Naive B cell (primary cell): ENCODE measurements around the gene CKAP2. TPM values are rescaled to one million over a fixed set of nuclear protein-coding genes. Genes with fewer than 3 reads are reported as not detected.

Experiments used
- ATAC-seq, 2 donors: fragments of 150-1000 bp; cut with Tn5 transposase; 2 replicates each; pipeline ENCODE4 v1.10.0; 2021; ENCODE audit warnings: low read depth in 2 of 2, mild to moderate bottlenecking in 2 of 2, moderate library complexity in 2 of 2
- DNase-seq: peaks from one replicate; pipeline ENCODE4 v3.0.0; 2022
- H3K27ac Mint-ChIP-seq, 6 donors: one replicate each; pipeline ENCODE4 v1.8.0; 2020 to 2022; ENCODE audit warnings: mild to moderate bottlenecking in 6 of 6, mixed read lengths in 6 of 6, moderate library complexity in 5 of 6, inconsistent platforms in 2 of 6
- H3K27me3 Mint-ChIP-seq, 3 donors: one replicate each; pipeline ENCODE4 v1.8.0; 2021 to 2022; ENCODE audit warnings: mixed read lengths in 3 of 3, mild to moderate bottlenecking in 1 of 3
- H3K36me3 Mint-ChIP-seq, 2 donors: one replicate each; pipeline ENCODE4 v1.8.0; 2020 to 2022; ENCODE audit warnings: mixed read lengths in 2 of 2, inconsistent platforms in 1 of 2, mild to moderate bottlenecking in 1 of 2
- H3K4me1 Mint-ChIP-seq, 3 donors: one replicate each; pipeline ENCODE4 v1.8.0; 2020 to 2022; ENCODE audit warnings: mixed read lengths in 3 of 3, inconsistent platforms in 1 of 3, mild to moderate bottlenecking in 1 of 3, moderate library complexity in 1 of 3
- H3K4me3 Mint-ChIP-seq, 8 donors: one replicate each; pipeline ENCODE4 v1.8.0; 2020 to 2022; ENCODE audit warnings: mild to moderate bottlenecking in 8 of 8, mixed read lengths in 8 of 8, moderate library complexity in 8 of 8, inconsistent platforms in 2 of 8
- H3K9me3 Mint-ChIP-seq, 7 donors: one replicate each; pipeline ENCODE4 v1.8.0; 2020 to 2022; ENCODE audit warnings: mixed read lengths in 7 of 7, mild to moderate bottlenecking in 5 of 7, inconsistent platforms in 2 of 7, moderate library complexity in 1 of 7
- polyA plus RNA-seq, 6 donors: library from polyadenylated mRNA; unstranded; fragments of 300-500 nt; fragmentation: Illumina TruSeq; gene quantifications; one replicate each; pipeline ENCODE4 v1.2.3, GENCODE V29; 2021; ENCODE audit warnings: low read depth in 6 of 6

CKAP2 gene
- polyA plus RNA-seq, 6 donors from 2014 or later: 16.5 to 32.3 (median 25.2) TPM

- ATAC-seq (no peak), DNase-seq (no peak)
- Mint-ChIP-seq H3K9me3 (no peaks in the 10 kb centered on the region), H3K36me3 (peaks cover 0 to 4% of the 10 kb centered on the region in 2 donors), H3K4me1 (peaks cover 24 to 41% (median 29%) of the 10 kb centered on the region in 3 donors), H3K4me3 (no peak overlapping the region), H3K27ac (no peak overlapping the region), H3K27me3 (no peaks in the 10 kb centered on the region)
These were observed 9.0 kb upstream of the CKAP2 start for GRCh38 chr13:52446265-52446664.

GRCh38 chr13:52447354-52447753 lies 7.9 kb upstream of the CKAP2 start:
- Mint-ChIP-seq H3K36me3 (no peaks in the 10 kb centered on the region), H3K27me3 (no peaks in the 10 kb centered on the region), H3K4me1 (peaks cover 24 to 41% (median 29%) of the 10 kb centered on the region in 3 donors), H3K27ac (no peak overlapping the region), H3K4me3 (peak overlapping the region in 1 of 8 donors; percentile 91), H3K9me3 (no peaks in the 10 kb centered on the region)
- ATAC-seq: no peak
- DNase-seq: no peak

- Mint-ChIP-seq H3K27me3 (no peaks in the 10 kb centered on the region), H3K4me1 (peaks cover 20 to 35% (median 30%) of the 10 kb centered on the region in 3 donors), H3K27ac (peak overlapping the region in 1 of 6 donors; percentile 19), H3K36me3 (no peaks in the 10 kb centered on the region), H3K9me3 (no peaks in the 10 kb centered on the region), H3K4me3 (peak overlapping the region in 4 of 8 donors; percentile 66 to 91 (median 80))
- DNase-seq: no peak
- no peak for ATAC-seq
These were observed 7.3 kb upstream of the CKAP2 start for GRCh38 chr13:52447815-52448552.

GRCh38 chr13:52449331-52450011 lies 5.8 kb upstream of the CKAP2 start:
- no peaks in the 10 kb centered on the region for H3K9me3 Mint-ChIP-seq
- DNase-seq (no peak), ATAC-seq (peak in 1 of 2 donors; percentile 0)
- no peaks in the 10 kb centered on the region for H3K36me3 Mint-ChIP-seq
- no peaks in the 10 kb centered on the region for H3K27me3 Mint-ChIP-seq
- H3K4me3 Mint-ChIP-seq: peak overlapping the region; percentile 83 to 98 (median 94)
- peak overlapping the region; percentile 72 to 99 (median 93) for H3K27ac Mint-ChIP-seq
- H3K4me1 Mint-ChIP-seq: peaks cover 25 to 38% (median 33%) of the 10 kb centered on the region in 3 donors

- ATAC-seq: peak; percentile 63 to 64
- Mint-ChIP-seq H3K36me3 (no peaks in the 10 kb centered on the region), H3K9me3 (no peaks in the 10 kb centered on the region), H3K4me1 (peaks cover 31 to 40% (median 39%) of the 10 kb centered on the region in 3 donors), H3K4me3 (peak within 1 kb of the TSS; percentile 83 to 98 (median 94)), H3K27me3 (no peaks in the 10 kb centered on the region), H3K27ac (peak within 1 kb of the TSS; percentile 72 to 99 (median 93))
- DNase-seq: peak; percentile 96
These were observed 5.1 kb upstream of the CKAP2 start, which contains the start of gene VPS36 for GRCh38 chr13:52450012-52450792. VPS36 (minus strand) TSS chr13:52450634; CDS start chr13:52450594, 40 bp downstream.

- no peaks in the 10 kb centered on the region for H3K27me3 Mint-ChIP-seq
- no peaks in the 10 kb centered on the region for H3K36me3 Mint-ChIP-seq
- peaks cover 31 to 41% (median 39%) of the 10 kb centered on the region in 3 donors for H3K4me1 Mint-ChIP-seq
- peak overlapping the region; percentile 49 to 93 (median 81) for H3K27ac Mint-ChIP-seq
- ATAC-seq (no peak), DNase-seq (no peak)
- no peaks in the 10 kb centered on the region for H3K9me3 Mint-ChIP-seq
- peak overlapping the region; percentile 69 to 92 (median 84) for H3K4me3 Mint-ChIP-seq
These were observed 4.5 kb upstream of the CKAP2 start for GRCh38 chr13:52450793-52451116.

- peak overlapping the region in 5 of 8 donors; percentile 77 to 92 (median 86) for H3K4me3 Mint-ChIP-seq
- DNase-seq (no peak), ATAC-seq (no peak)
- no peaks in the 10 kb centered on the region for H3K36me3 Mint-ChIP-seq
- H3K4me1 Mint-ChIP-seq: peaks cover 35 to 45% (median 44%) of the 10 kb centered on the region in 3 donors
- H3K27me3 Mint-ChIP-seq: no peaks in the 10 kb centered on the region
- no peaks in the 10 kb centered on the region for H3K9me3 Mint-ChIP-seq
- peak overlapping the region in 5 of 6 donors; percentile 47 to 93 (median 89) for H3K27ac Mint-ChIP-seq
These were observed 4.0 kb upstream of the CKAP2 start for GRCh38 chr13:52451135-52451804.

GRCh38 chr13:52452470-52452869 lies 2.8 kb upstream of the CKAP2 start:
- Mint-ChIP-seq H3K36me3 (no peaks in the 10 kb centered on the region), H3K27ac (no peak overlapping the region), H3K4me1 (peaks cover 37 to 47% (median 46%) of the 10 kb centered on the region in 3 donors), H3K27me3 (no peaks in the 10 kb centered on the region), H3K4me3 (peak overlapping the region in 1 of 8 donors; percentile 71), H3K9me3 (no peaks in the 10 kb centered on the region)
- DNase-seq (no peak), ATAC-seq (no peak)

- Mint-ChIP-seq H3K4me3 (peak overlapping the region; percentile 78 to 99 (median 98)), H3K4me1 (peaks cover 30 to 36% (median 34%) of the 10 kb centered on the region in 3 donors), H3K27me3 (no peaks in the 10 kb centered on the region), H3K36me3 (no peaks in the 10 kb centered on the region), H3K27ac (peak overlapping the region; percentile 91 to 100 (median 94)), H3K9me3 (no peaks in the 10 kb centered on the region)
- peak; percentile 17 to 29 for ATAC-seq
- DNase-seq: peak; percentile 67
These were observed 839 bp upstream of the CKAP2 start for GRCh38 chr13:52454459-52454819.

GRCh38 chr13:52455677-52456041 lies 381 bp downstream of the CKAP2 start:
- H3K4me3 Mint-ChIP-seq: peak overlapping the region; percentile 78 to 99 (median 98)
- H3K4me1 Mint-ChIP-seq: peaks cover 24 to 34% (median 30%) of the 10 kb centered on the region in 3 donors
- H3K36me3 Mint-ChIP-seq: peaks cover under 1 to 2% of the 10 kb centered on the region in 2 donors
- ATAC-seq: peak; percentile 49 to 55
- no peaks in the 10 kb centered on the region for H3K27me3 Mint-ChIP-seq
- peak overlapping the region; percentile 89 to 99 (median 92) for H3K27ac Mint-ChIP-seq
- peak; percentile 79 for DNase-seq
- H3K9me3 Mint-ChIP-seq: no peaks in the 10 kb centered on the region

- H3K27me3 Mint-ChIP-seq: no peaks in the 10 kb centered on the region
- H3K27ac Mint-ChIP-seq: no peak overlapping the region
- peak overlapping the region in 1 of 8 donors; percentile 30 for H3K4me3 Mint-ChIP-seq
- no peak for ATAC-seq
- no peaks in the 10 kb centered on the region for H3K9me3 Mint-ChIP-seq
- peaks cover 7 to 12% of the 10 kb centered on the region in 2 donors for H3K36me3 Mint-ChIP-seq
- no peak for DNase-seq
- peaks cover 11 to 28% (median 19%) of the 10 kb centered on the region in 3 donors for H3K4me1 Mint-ChIP-seq
These were observed 4.4 kb downstream of the CKAP2 start for GRCh38 chr13:52459668-52460067.

GRCh38 chr13:52461265-52461664 lies 6.0 kb downstream of the CKAP2 start:
- no peak overlapping the region for H3K4me3 Mint-ChIP-seq
- DNase-seq (no peak), ATAC-seq (no peak)
- no peaks in the 10 kb centered on the region for H3K9me3 Mint-ChIP-seq
- H3K4me1 Mint-ChIP-seq: peaks cover under 1 to 23% (median 12%) of the 10 kb centered on the region in 3 donors
- no peak overlapping the region for H3K27ac Mint-ChIP-seq
- H3K27me3 Mint-ChIP-seq: no peaks in the 10 kb centered on the region
- H3K36me3 Mint-ChIP-seq: peaks cover 7 to 13% of the 10 kb centered on the region in 2 donors

GRCh38 chr13:52463526-52463925 lies 8.2 kb downstream of the CKAP2 start:
- H3K4me3 Mint-ChIP-seq: no peak overlapping the region
- no peak overlapping the region for H3K27ac Mint-ChIP-seq
- peaks cover 0 to 15% (median 10%) of the 10 kb centered on the region in 3 donors for H3K4me1 Mint-ChIP-seq
- ATAC-seq (no peak), DNase-seq (no peak)
- peaks cover 14 to 27% of the 10 kb centered on the region in 2 donors for H3K36me3 Mint-ChIP-seq
- no peaks in the 10 kb centered on the region for H3K27me3 Mint-ChIP-seq
- peaks cover 0 to 4% (median 3%) of the 10 kb centered on the region in 7 donors for H3K9me3 Mint-ChIP-seq
